ENCODE data around the gene RHBDD3.

Gene RHBDD3

GRCh38 chr22:29256606-29257325 lies 11.0 kb downstream of the RHBDD3 start:
- no peak overlapping the region for H3K4me3 ChIP-seq (ENCODE audit: low read depth, low read length)
- CTCF ChIA-PET, result interaction anchor here (1.1 to 5.2 kb wide), 3 partner anchors 9 to 14 kb away, joined by 3 to 41 read pairs (median 7); no protein-coding TSS in a partner anchor
- no peak for DNase-seq (ENCODE audit: low read depth, low spot score)
- POLR2A ChIA-PET, result no interaction called here
- TF ChIP-seq CTCF (IDR thresholded peaks at IDR 0.05; ENCODE audit: insufficient read depth, low read length, missing control alignments), result no peak

GRCh38 chr22:29255064-29255621 lies 12.6 kb downstream of the RHBDD3 start:
- no peak overlapping the region for H3K4me3 ChIP-seq (ENCODE audit: low read depth, low read length)
- no peak for TF ChIP-seq CTCF (IDR thresholded peaks at IDR 0.05; ENCODE audit: insufficient read depth, low read length, missing control alignments)
- CTCF ChIA-PET, result interaction anchor here (5.2 kb wide), 1 partner anchor 10 kb away, joined by 41 read pairs; no protein-coding TSS in a partner anchor
- POLR2A ChIA-PET, result no interaction called here
- no peak for DNase-seq (ENCODE audit: low read depth, low spot score)

GRCh38 chr22:29254286-29254660 lies 13.5 kb downstream of the RHBDD3 start:
- ChIA-PET CTCF (interaction anchor here (5.2 kb wide), 1 partner anchor 9 kb away, joined by 41 read pairs; no protein-coding TSS in a partner anchor), POLR2A (no interaction called here)
- no peak for DNase-seq (ENCODE audit: low read depth, low spot score)
- TF ChIP-seq CTCF (IDR thresholded peaks at IDR 0.05; ENCODE audit: insufficient read depth, low read length, missing control alignments), result no peak
- no peak overlapping the region for H3K4me3 ChIP-seq (ENCODE audit: low read depth, low read length)

- H3K4me3 ChIP-seq (ENCODE audit: low read depth, low read length), result no peak overlapping the region
- no peak for TF ChIP-seq CTCF (IDR thresholded peaks at IDR 0.05; ENCODE audit: insufficient read depth, low read length, missing control alignments)
- ChIA-PET POLR2A (no interaction called here), CTCF (no interaction called here)
- no peak for DNase-seq (ENCODE audit: low read depth, low spot score)
These were observed 14.1 kb downstream of the RHBDD3 start for GRCh38 chr22:29253561-29254285.

- no peak for DNase-seq (ENCODE audit: low read depth, low spot score)
- CTCF ChIA-PET, result interaction anchor here (1.1 to 1.7 kb wide), 3 partner anchors 9 to 396 kb away, joined by 3 to 5 read pairs (median 4); no protein-coding TSS in a partner anchor
- POLR2A ChIA-PET, result no interaction called here
- no peak for TF ChIP-seq CTCF (IDR thresholded peaks at IDR 0.05; ENCODE audit: insufficient read depth, low read length, missing control alignments)
- no peak overlapping the region for H3K4me3 ChIP-seq (ENCODE audit: low read depth, low read length)
These were observed 15.5 kb downstream of the RHBDD3 start for GRCh38 chr22:29251981-29252911.

Measured in AG04449 (cell line).